ENCODE measurements around the gene AHI1.
"Not testable (repeated sequence)": the region's sequence is repeated elsewhere in the genome, so short reads cannot be mapped to it uniquely, and the experiment has no call there.

Gene AHI1

DNA sequence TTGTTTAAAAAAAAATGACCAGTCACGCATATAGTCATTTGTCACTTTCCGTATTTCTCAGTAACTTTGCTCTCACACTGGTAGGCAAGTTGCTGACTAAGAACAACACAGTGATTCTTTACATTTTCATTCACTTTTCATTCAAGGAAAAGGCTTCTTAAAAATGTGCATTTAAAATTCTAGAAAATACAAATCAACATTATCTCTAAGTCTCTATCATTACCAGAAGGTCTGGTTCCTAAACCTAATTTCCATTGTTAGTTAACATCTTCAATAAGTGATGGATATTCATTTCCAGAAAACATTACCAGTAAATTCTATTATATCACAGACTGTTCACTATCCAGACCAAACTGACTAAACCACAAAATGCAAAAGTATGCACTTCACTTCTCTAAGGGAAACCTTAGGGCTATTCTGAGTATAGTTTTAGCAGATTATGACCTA is 115.3 kb downstream of the AHI1 start:
- H3K4me1 Mint-ChIP-seq (ENCODE audit: low read depth): no peaks in the 10 kb centered on the region
- no peaks in the 10 kb centered on the region for H3K36me3 Mint-ChIP-seq (ENCODE audit: low read depth)
- H3K4me3 Mint-ChIP-seq: no peak overlapping the region

DNA sequence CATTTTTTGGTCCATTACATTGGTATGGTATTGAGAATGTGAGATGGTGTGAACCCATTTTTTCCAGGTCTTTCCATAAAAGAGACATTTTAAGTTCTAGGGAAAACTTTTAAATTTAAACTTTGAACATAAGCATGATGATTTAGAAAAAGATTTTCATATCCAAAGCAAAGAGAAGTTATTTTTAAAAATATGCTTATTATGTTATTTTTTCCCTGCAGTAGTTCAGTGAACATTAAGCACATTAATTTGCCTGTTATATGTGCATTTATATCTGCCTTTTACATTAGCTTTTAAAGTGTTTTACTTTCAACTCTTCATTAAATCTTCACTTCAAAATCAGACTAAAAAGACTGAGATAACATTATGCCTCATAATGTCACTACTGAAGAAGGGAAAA is 116.7 kb downstream of the AHI1 start:
- Mint-ChIP-seq H3K4me3 (no peak overlapping the region), H3K9me3 (no peaks in the 10 kb centered on the region), H3K4me1 (ENCODE audit: low read depth) (no peaks in the 10 kb centered on the region), H3K36me3 (ENCODE audit: low read depth) (no peaks in the 10 kb centered on the region), H3K27me3 (no peaks in the 10 kb centered on the region), H3K27ac (no peak overlapping the region)
- intact Hi-C loops (cut with micrococcal nuclease): no loop called here

More for the DNA sequence above, 115.3 kb downstream of the AHI1 start:
- intact Hi-C loops (cut with micrococcal nuclease): no loop called here
- Mint-ChIP-seq H3K9me3 (no peaks in the 10 kb centered on the region), H3K27ac (no peak overlapping the region), H3K27me3 (no peaks in the 10 kb centered on the region)

DNA sequence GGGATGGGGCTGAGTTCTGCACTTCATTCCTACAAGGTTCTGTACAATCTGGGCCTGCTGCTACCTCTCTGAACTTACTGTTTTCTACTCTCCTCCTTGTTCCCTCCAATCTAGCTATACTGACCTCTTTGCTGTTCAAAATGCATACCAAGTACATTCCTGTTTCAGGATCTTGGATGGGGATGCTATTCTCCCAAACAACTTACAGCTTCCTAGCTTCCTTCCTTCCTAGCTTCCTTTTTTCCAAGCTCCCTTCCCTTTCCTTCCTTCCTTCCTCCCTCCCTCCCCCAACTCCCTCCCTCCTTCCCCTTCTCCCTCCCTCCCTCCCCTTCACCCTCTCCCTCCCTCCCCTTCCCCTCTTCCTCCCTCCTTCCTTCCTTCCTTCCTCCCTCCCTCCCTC is 117.9 kb downstream of the AHI1 start:
- no peaks in the 10 kb centered on the region for H3K27me3 Mint-ChIP-seq
- no peak overlapping the region for H3K4me3 Mint-ChIP-seq
- H3K36me3 Mint-ChIP-seq (ENCODE audit: low read depth): no peaks in the 10 kb centered on the region
- H3K27ac Mint-ChIP-seq: no peak overlapping the region
- no peaks in the 10 kb centered on the region for H3K9me3 Mint-ChIP-seq
- intact Hi-C loops (cut with micrococcal nuclease): no loop called here
- no peaks in the 10 kb centered on the region for H3K4me1 Mint-ChIP-seq (ENCODE audit: low read depth)

DNA sequence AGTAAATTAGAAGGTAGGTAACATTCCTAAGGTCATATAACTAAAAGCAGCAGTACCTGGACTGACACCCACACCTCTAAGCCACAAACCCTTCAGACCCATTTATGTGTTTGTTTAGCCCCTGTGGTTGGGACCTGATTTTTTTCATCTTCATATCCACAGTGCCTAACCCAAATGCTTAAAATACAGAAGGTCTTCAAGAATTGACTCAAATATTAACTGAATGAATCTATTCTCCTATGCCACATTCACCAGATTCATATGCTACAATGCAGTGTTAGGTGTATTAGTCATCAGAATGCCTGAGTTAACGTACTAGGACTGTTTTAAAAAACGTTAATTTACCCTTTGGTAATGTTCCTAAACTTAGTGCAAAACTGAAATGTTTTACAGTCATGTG is 124.8 kb downstream of the AHI1 start:
- intact Hi-C loops (cut with micrococcal nuclease): no loop called here
- Mint-ChIP-seq H3K4me3 (no peak overlapping the region), H3K4me1 (ENCODE audit: low read depth) (no peaks in the 10 kb centered on the region), H3K27me3 (no peaks in the 10 kb centered on the region), H3K27ac (no peak overlapping the region), H3K9me3 (peaks cover 23% of the 10 kb centered on the region), H3K36me3 (ENCODE audit: low read depth) (peaks cover 13% of the 10 kb centered on the region)

DNA sequence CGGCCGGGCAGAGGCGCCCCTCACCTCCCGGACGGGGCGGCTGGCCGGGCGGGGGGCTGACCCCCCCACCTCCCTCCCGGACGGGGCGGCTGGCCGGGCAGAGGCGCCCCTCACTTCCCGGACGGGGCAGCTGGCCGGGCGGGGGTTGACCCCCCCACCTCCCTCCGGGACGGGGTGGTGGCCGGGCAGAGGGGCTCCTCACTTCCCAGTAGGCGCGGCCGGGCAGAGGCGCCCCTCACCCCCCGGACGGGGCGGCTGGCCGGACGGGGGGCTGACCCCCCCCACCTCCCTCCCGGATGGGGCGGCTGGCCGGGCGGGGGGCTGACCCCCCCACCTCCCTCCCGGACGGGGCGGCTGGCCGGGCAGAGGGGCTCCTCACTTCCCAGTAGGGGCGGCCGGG is 133.9 kb downstream of the AHI1 start:
- peaks cover 49% of the 10 kb centered on the region for H3K9me3 Mint-ChIP-seq
- H3K27me3 Mint-ChIP-seq; intact Hi-C loops (cut with micrococcal nuclease); H3K4me3 Mint-ChIP-seq; H3K36me3 Mint-ChIP-seq (ENCODE audit: low read depth); H3K27ac Mint-ChIP-seq; H3K4me1 Mint-ChIP-seq (ENCODE audit: low read depth): not testable (repeated sequence)

DNA sequence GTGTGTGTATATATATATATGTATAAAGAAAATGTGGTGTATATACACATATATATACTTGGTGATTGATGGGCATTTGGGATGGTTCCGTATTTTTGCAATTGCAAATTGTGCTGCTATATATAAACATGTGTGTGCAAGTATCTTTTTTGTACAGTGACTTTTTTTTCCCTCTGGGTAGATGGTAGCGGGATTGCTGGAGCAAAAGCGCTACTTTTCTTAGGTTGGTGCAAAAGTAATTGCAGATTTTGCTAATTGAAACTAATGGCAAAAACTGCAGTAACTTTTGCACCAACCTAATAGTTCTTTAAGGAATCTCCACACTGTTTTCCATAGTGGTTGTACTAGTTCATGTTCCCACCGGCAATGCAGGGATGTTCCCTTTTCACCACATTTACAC is 135.4 kb downstream of the AHI1 start:
- no peak overlapping the region for H3K27ac Mint-ChIP-seq
- no peak overlapping the region for H3K4me3 Mint-ChIP-seq
- H3K4me1 Mint-ChIP-seq (ENCODE audit: low read depth): no peaks in the 10 kb centered on the region
- intact Hi-C loops (cut with micrococcal nuclease): no loop called here
- H3K9me3 Mint-ChIP-seq: peaks cover 34% of the 10 kb centered on the region
- no peaks in the 10 kb centered on the region for H3K27me3 Mint-ChIP-seq
- H3K36me3 Mint-ChIP-seq (ENCODE audit: low read depth): no peaks in the 10 kb centered on the region

DNA sequence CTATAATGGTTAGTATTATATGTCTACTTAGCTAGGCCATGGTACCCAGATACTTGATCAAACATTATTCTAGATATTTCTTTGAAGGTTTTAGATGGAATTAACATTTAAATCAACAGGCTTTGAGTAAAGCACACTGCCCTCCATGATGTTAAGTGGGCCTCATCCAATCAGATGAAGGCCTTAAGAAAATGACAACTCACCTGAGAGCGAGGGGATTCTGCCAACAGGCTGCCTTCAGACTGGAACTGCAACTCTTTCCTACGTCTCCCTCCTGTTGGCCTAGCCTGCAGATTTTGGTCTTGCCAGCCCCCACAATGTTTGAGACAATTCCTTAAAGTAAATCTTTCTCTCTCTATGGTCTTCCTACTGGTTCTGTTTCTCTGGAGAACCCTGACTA is 137.3 kb downstream of the AHI1 start:
- H3K4me1 Mint-ChIP-seq (ENCODE audit: low read depth): peaks cover 2% of the 10 kb centered on the region
- peaks cover 15% of the 10 kb centered on the region for H3K9me3 Mint-ChIP-seq
- H3K27ac Mint-ChIP-seq: no peak overlapping the region
- intact Hi-C loops (cut with micrococcal nuclease): no loop called here
- no peaks in the 10 kb centered on the region for H3K36me3 Mint-ChIP-seq (ENCODE audit: low read depth)
- no peaks in the 10 kb centered on the region for H3K27me3 Mint-ChIP-seq
- H3K4me3 Mint-ChIP-seq: no peak overlapping the region

DNA sequence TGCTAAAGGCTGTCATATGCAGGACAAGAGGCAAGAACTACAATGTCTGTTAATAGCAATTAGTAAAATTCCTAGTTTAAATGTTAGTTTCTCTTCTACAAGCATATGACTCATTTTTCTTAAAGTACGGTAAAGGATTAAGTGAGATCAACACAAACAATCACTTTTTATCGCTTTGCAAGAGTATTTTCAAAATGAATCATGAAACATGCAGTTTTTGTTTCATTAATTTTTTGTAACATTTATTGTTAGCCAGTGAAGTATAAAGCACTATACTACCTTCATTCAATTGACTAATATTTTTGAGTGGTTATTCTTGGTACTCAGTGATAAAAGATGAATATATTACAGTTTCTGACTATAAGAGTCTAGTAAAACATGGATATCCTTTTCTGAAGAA is 138.6 kb downstream of the AHI1 start:
- H3K9me3 Mint-ChIP-seq: peaks cover 7% of the 10 kb centered on the region
- peaks cover 5% of the 10 kb centered on the region for H3K4me1 Mint-ChIP-seq (ENCODE audit: low read depth)
- H3K27me3 Mint-ChIP-seq: no peaks in the 10 kb centered on the region
- intact Hi-C loops (cut with micrococcal nuclease): no loop called here
- H3K36me3 Mint-ChIP-seq (ENCODE audit: low read depth): no peaks in the 10 kb centered on the region
- H3K4me3 Mint-ChIP-seq: no peak overlapping the region
- H3K27ac Mint-ChIP-seq: no peak overlapping the region

DNA sequence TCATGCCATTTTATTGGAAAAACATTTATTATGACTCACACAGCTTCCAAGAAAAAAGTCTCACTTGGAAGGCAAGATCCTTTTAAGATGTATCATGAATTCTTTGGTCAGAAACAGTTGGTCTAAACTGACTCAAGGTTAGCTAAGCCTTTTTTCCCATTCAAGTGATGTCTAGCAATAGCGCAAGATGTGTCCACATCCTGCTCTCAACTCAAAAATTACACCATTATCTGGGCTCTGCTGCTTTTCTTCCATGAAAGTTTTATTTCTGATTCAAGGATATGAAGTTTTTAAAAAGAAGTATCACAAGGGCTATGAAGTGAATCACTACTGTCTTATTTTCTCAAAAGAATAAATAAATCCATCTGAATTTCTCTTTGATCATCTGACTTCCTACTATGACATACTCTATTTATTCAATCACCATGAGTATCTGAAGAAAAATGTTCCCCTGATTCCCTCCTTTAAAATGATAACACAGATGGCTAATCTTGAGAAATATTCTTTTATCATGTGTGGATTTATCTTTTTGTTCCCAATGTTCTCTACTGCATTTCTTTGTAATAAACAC is 139.2 kb downstream of the AHI1 start:
- peaks cover 5% of the 10 kb centered on the region for H3K4me1 Mint-ChIP-seq (ENCODE audit: low read depth)
- H3K36me3 Mint-ChIP-seq (ENCODE audit: low read depth): no peaks in the 10 kb centered on the region
- no peaks in the 10 kb centered on the region for H3K27me3 Mint-ChIP-seq
- intact Hi-C loops (cut with micrococcal nuclease): no loop called here
- H3K27ac Mint-ChIP-seq: no peak overlapping the region
- H3K4me3 Mint-ChIP-seq: no peak overlapping the region
- H3K9me3 Mint-ChIP-seq: peaks cover 7% of the 10 kb centered on the region

DNA sequence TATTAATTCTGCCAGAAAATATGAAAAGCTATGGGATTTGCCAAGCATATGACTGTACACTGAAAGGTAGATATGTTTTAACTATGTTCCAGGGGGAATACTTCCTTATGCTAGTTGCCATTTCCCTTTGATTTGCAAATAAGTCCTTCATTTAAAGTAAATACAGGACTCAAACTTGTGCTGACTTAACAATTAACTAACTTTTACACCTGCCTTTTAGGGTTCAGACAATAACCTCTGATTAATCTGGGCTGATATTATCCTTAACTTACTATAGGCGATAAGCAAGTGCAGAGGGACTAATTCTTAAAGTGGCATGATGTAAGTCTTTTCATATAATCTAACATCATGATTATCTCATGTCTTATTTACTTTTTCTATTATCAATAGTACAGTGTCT is 143.1 kb downstream of the AHI1 start:
- H3K9me3 Mint-ChIP-seq: no peaks in the 10 kb centered on the region
- H3K4me3 Mint-ChIP-seq: no peak overlapping the region
- H3K27me3 Mint-ChIP-seq: no peaks in the 10 kb centered on the region
- intact Hi-C loops (cut with micrococcal nuclease): no loop called here
- H3K36me3 Mint-ChIP-seq (ENCODE audit: low read depth): no peaks in the 10 kb centered on the region
- H3K27ac Mint-ChIP-seq: no peak overlapping the region
- peaks cover 5% of the 10 kb centered on the region for H3K4me1 Mint-ChIP-seq (ENCODE audit: low read depth)

DNA sequence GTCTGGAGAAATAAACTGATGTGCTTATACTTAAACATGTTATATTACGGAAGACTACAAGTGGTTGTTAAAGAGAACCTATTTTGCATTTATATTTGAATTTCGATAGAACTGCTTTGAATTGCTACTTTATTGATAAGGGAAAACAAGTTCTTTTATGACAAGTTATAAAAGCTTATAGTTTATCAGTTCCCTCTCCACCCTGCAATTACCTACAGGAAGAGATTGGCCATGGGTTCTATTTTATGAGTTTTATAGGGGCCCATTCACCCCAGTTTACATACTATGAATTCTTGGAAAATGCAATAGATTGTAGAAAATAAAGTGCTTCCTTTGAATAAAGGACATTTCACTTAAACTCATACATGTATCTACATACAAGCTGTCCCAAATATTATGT is 144.4 kb downstream of the AHI1 start:
- no peaks in the 10 kb centered on the region for H3K36me3 Mint-ChIP-seq (ENCODE audit: low read depth)
- no peaks in the 10 kb centered on the region for H3K9me3 Mint-ChIP-seq
- H3K4me1 Mint-ChIP-seq (ENCODE audit: low read depth): peaks cover 5% of the 10 kb centered on the region
- no peak overlapping the region for H3K27ac Mint-ChIP-seq
- H3K27me3 Mint-ChIP-seq: no peaks in the 10 kb centered on the region
- no peak overlapping the region for H3K4me3 Mint-ChIP-seq
- intact Hi-C loops (cut with micrococcal nuclease): no loop called here

DNA sequence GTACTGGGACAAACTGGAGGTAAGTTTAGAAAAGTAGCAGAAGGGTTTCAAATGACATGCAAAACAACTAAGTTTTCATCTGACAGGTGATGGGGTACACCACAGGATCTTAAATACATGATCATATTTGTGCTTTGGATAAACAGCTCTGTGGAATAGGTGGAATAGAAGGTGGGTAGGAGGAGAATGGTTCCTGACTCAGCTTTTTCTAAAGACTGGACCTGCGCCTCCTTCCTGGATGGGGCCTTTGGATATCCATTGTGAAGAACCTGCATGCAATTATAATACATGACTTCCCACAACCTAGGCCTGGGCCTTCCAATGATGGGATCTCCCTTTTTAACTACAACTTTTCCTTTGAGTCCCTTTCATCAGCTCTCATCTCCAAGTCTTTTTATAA is 145.9 kb downstream of the AHI1 start:
- no peak overlapping the region for H3K27ac Mint-ChIP-seq
- peaks cover 5% of the 10 kb centered on the region for H3K4me1 Mint-ChIP-seq (ENCODE audit: low read depth)
- no peaks in the 10 kb centered on the region for H3K9me3 Mint-ChIP-seq
- no peaks in the 10 kb centered on the region for H3K27me3 Mint-ChIP-seq
- no peak overlapping the region for H3K4me3 Mint-ChIP-seq
- no peaks in the 10 kb centered on the region for H3K36me3 Mint-ChIP-seq (ENCODE audit: low read depth)
- intact Hi-C loops (cut with micrococcal nuclease): no loop called here

DNA sequence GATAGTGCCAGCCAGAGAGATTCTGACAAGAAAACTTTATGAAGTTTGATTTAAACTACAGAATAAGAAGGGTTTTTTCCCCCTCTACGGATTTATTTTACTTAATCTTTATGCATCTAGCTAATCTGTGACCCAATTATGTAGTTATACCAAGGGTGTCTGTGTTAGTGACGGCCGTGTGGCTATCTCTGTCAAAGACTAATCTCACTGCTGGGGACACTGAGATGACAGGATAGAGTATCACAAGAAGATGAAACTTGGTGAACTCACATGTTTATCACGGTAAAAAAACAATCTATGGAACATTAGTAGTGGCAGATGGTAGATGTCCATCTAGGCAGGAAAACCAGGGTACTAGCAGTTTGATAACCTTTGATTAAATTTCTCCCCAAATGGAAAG is 149.7 kb downstream of the AHI1 start:
- H3K36me3 Mint-ChIP-seq (ENCODE audit: low read depth): no peaks in the 10 kb centered on the region
- intact Hi-C loops (cut with micrococcal nuclease): no loop called here
- H3K27ac Mint-ChIP-seq: no peak overlapping the region
- no peaks in the 10 kb centered on the region for H3K9me3 Mint-ChIP-seq
- no peaks in the 10 kb centered on the region for H3K27me3 Mint-ChIP-seq
- H3K4me3 Mint-ChIP-seq: no peak overlapping the region
- peaks cover 10% of the 10 kb centered on the region for H3K4me1 Mint-ChIP-seq (ENCODE audit: low read depth)

DNA sequence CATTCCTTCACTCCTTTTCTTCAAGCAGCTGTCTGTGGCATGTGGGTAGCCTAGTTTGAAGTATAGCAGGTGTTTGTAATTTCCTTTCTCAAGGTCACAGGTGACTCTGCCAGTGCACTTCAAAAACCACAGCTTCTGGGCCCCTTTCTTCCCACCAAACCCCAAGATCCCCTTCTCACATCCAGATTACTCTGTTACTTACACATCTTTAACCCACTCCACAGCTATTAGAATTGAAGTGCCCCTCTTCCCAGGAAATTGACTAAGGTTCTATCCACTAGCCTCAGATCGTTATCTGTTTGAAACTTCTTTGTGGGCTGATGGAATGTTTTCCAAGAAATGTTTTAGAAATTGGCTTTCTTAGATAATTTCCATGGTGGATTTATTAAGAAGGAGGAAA is 150.8 kb downstream of the AHI1 start:
- Mint-ChIP-seq H3K27ac (no peak overlapping the region), H3K9me3 (no peaks in the 10 kb centered on the region), H3K27me3 (no peaks in the 10 kb centered on the region), H3K4me1 (ENCODE audit: low read depth) (peaks cover 21% of the 10 kb centered on the region), H3K4me3 (no peak overlapping the region), H3K36me3 (ENCODE audit: low read depth) (no peaks in the 10 kb centered on the region)
- intact Hi-C loops (cut with micrococcal nuclease): no loop called here

DNA sequence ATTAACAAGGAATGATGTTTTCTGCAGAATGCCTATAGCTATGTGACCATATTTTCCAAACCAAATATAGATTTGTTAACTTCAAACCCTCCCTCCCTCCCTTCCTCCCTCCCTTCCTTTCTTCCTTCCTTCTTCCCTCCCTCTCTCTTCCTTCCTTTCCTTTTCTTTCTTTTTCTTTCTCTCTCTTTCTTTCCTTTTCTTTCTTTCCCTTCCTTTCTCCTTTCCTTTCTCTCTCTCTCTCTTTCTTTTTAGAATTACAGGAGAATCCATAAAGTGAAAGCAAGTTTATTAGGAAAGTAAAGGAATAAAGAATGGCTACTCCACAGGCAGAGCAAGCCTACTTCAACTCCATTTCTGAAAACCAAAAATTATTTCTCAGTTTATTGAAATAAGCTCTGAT is 153.0 kb downstream of the AHI1 start:
- Mint-ChIP-seq H3K4me3 (no peak overlapping the region), H3K4me1 (ENCODE audit: low read depth) (peaks cover 23% of the 10 kb centered on the region), H3K9me3 (peaks cover 5% of the 10 kb centered on the region), H3K27me3 (no peaks in the 10 kb centered on the region), H3K36me3 (ENCODE audit: low read depth) (no peaks in the 10 kb centered on the region), H3K27ac (no peak overlapping the region)
- intact Hi-C loops (cut with micrococcal nuclease): no loop called here

Measured in dendritic cell treated with granulocyte-macrophage colony-stimulating factor and Interleukin-4, amounts not matched to agents 40 ng/mL and 50 ng/mL, for 4 days (primary cell).